ENCODE data around the gene POMT1.
A peak's percentile ranks its signal among the peaks of the same experiment; 100 is the strongest.

POMT1 gene

DNA sequence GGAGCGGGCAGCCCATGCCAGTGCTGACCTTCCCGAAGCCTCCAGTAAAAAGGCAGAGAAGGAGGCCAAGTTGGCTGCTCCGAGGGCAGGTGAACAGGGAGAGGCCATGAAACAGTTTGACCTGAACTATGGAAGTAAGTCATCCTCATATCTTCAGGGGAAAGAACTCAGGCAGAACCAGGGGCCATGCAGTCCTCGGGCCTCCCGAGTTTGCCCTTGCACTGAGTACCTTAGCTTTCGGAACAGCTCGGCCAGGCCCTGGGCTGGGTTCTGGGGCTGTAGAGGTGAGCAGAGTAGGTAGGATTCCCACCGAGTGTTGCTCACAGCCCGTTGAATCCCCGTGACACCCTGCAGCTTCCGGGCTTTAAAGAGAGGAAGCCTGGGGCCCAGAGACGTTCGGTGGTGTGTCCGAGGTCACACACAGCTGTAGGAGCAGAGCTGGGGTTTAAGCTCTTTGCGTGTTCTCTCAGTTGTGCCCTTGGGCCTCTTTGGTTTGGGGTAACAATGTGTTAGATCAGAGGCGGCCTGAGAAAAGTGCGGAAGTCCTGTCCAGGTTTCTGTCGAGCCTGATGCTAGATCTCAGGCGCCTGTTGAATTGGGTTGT is 24.8 kb upstream of the POMT1 start:
- DNase-seq, result no peak

DNA sequence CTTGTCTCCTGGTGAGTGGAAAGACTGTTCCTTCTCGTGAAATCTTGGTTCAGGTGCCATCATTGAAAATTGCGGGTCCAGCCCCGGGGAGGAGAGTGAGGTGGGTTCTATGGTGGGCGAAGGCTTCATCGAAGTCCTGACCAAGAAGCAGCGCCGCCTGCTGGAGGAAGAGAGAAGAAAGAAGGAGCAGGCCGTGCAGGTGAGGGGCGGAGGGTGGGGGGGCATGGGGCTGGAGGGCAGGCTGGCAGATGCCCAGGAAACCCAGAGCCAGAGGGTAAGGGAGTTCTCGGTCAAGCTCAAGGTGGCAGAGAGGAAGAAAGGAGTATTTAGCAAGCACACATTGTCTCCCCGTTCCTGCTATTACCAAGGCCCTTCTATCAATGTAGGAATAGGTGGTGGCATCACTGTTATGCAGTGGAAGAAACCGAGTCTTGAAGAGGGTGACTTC is 24.3 kb upstream of the POMT1 start:
- DNase-seq, result peak; percentile 12

DNA sequence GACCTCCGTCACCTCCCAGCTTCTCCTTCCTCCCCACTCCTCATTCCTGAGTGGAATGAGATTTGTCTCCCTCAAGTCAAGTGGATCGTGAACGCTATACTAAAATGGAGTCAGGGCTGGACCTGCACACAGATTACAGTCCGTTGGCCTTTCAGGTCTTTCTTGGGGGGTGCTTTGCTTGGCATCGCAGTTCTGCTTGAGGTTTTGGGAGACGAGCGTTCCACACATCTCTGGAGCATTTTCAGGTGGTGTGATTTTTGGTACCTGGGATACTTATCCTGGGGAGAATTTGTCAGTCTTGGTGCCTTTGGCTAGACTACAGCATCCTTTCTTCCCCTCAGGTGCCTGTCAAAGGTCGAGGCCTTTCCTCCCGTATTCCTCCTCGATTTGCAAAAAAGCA is 23.8 kb upstream of the POMT1 start:
- DNase-seq, result no peak

DNA sequence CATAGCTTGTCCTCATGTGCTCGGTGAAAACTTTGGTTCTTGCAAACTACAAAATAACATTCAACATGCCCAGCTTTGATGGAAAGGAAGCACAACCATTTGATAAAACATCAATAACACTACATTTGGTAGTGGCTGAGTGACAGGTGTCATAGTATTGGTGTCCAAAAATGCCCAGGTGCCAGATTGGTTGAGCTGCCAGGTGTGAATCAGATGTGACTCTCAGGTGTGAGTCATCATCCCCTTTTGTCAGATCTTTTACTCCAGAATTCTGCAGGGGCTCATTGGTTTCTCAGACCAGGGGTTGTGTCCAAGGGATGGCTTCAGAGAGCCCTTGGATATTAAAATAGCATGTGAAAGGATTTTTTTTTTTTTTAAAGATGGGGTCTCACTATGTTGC is 22.5 kb upstream of the POMT1 start:
- no peak for DNase-seq

DNA sequence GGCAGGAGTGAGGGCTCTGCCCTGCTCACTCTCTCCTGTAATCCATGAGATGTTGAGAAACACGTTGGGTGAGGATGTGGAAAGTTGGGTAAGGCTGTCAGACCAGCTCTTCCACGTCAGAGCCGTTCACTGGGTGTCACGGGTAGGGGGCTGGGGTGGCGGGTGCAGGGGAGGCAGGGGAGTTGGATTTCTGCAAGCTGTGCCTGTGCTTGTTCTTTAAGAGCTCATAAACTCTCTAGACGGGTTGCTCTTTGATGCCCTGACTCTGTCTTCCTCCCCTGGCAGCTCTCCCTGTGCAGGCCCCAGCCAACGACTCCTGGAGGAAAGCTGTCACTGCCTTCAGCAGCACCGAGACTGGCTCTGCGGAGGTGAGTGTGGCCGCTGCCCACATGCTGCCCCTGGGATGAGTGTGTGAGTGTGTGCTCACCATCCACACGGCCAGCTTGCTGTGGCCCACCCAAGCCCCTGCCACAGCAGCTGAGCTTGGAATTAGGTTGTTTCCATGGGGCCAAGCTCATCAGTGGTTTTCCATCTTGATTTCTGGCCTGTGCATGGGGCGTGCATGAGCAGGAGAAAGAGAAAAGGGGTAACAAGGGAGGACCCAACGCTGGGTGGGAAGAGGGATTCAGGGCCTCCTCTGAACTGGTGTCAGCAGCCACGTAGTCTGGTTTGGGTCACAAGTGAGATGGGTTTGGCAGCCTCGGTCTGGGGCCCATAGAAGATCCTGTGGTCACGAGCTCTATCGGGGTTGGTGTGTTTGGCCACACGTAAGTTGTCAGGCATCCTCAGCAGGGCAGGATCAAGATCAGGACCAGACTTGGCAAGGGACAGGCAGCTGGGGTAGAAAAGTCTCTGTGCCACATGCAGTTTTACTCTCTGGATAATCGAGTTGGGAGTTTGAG is 21.0 kb upstream of the POMT1 start:
- no peak for DNase-seq

DNA sequence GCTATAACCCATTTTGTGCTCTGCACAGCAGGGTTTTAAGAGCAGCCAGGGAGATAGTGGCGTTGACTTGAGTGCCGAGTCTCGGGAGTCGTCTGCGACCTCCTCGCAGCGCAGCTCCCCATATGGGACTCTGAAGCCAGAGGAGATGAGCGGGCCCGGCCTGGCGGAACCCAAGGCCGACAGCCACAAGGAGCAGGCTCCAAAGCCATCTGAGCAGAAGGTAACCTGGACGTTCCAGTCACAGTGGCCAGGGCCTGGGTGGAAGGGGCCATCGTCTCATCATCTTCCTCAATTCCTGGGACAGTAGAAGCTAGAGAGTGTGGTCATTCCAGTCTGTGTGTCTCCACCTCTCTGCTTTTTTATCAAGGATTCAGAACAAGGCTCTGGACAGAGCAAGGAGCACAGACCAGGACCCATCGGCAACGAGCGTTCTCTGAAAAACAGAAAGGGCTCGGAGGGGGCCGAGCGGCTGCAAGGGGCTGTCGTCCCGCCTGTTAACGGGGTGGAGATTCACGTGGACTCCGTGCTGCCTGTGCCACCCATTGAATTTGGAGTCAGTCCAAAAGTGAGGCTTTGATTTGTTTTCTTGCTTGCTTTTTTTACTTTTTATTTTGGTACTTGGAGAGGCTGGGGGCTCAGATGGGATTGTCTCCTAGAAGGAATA is 20.2 kb upstream of the POMT1 start:
- DNase-seq, result no peak

DNA sequence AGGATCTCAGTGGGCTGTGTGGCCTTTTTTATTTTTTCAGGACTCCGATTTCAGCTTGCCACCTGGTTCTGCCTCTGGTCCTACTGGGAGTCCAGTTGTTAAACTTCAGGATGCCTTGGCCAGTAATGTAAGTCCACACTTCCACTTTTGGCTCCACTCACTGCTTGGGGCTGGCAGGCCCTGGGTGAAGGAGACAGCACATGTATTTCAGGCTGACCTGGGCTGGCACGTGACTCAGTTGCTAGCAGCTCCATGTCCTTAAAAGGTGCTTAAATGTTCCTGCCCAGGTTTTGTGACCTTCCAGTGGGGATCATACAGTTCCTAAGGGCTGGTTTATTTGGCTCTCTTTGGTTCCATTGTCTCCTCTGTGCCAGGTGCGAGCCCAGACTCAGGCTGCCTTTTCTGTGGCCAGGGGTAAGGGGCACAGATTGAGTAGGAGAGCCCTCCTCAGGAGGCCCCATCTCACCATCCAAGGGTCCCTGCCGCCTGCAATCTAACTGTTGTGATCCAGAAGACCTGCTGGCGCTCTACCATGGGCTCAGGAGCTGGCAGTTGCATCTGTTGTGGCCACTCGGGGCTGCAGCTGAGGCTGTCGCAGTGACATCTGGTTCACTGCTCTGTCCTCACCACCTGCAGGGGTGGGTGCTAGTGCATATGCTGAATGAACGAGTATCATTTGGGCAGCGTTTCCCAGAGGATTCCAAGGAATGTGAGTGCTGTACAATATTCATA is 19.2 kb upstream of the POMT1 start:
- DNase-seq, result no peak

DNA sequence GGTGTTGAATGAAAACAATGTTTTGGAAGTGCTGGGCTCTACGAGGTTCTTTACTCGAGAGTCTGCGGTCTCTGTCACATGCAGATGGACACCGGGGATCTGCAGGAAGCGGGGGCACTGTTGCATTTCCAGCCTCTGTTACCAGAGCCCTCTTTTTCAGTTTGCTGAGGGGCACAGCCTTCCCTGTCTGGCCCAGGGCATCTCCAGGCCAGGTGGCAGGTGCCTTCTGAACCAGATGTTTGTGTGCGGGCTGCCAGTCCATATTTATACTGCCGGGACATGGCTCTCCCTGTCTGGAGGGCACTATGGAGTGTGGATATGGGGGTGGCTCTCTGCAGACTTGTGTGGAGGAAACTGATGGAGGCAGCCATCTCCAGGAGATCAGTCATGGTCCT is 18.7 kb upstream of the POMT1 start:
- DNase-seq, result no peak

DNA sequence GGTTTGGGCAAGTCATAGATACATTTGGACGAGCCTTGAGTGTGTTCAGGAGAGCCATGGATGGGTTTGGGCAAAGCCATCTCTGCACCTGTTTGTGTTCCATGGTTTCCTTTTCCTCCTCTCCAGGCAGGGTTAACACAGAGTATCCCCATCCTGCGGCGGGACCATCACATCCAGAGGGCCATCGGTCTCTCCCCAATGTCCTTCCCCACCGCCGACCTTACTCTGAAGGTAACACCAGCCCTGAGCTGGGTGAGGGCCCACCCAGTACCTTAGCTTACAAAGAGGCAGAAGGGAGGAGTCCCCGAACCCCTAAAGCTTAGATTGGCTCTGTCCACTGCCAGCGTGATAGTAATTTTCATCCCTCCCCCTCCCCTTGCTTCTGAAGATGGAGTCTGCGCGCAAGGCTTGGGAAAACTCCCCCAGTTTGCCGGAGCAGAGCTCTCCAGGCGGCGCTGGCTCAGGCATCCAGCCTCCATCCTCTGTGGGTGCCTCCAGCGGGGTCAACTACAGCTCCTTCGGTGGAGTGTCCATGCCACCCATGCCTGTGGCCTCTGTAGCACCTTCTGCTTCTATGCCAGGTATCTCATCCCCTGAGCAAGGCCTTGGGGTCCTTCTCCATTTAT is 18.0 kb upstream of the POMT1 start:
- DNase-seq, result no peak

DNA sequence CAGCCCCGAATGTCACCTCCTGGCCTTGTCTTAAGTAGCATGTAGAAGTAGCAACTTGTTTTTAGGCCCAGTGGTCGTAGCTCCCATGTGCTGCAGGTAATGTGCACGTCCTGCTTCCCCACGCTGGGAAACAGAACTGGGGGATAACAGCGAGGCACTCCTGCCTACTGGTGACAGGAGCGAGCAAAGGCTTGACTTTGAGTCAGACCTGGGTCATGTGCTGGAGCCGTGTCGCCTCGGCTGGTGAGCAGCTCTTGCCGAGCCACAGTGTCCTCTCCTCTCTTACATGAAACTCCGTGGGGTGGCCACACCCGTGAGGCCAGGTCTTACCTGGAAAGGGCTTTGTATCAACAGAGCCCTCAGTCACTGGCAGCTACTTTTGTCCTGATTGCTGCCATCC is 17.5 kb upstream of the POMT1 start:
- DNase-seq, result no peak

DNA sequence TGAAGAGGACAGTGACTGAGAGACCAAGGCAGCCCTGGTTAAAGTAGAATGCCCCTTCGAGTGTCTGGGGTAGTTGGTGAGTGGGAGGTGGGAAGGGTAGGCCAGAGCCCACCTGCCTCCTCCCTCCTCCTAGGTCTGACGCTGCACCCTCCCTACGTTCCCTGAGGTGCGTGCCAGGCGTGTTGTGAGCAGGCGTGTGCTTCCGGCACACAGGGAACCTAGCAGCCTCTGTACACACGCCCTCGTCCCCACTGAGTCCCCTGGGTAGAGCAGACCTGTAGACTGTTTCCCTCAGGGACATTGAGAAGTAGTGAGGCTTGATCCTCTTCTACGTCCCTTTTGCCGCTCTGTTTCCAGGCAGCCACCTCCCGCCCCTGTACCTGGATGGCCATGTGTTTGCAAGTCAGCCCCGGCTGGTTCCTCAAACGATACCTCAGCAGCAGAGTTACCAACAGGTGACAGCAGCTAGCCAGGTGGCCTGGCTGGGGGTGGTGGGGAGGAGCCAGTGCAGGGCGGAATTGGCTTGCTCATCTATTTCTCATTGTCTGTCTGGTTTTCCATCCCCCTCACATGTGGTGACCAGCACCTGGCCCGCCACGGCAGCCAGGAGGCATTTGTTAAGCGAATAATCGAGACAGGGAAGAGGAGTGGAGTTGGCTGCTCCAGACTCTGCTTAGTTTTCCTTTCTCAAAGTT is 16.8 kb upstream of the POMT1 start:
- no peak for DNase-seq

DNA sequence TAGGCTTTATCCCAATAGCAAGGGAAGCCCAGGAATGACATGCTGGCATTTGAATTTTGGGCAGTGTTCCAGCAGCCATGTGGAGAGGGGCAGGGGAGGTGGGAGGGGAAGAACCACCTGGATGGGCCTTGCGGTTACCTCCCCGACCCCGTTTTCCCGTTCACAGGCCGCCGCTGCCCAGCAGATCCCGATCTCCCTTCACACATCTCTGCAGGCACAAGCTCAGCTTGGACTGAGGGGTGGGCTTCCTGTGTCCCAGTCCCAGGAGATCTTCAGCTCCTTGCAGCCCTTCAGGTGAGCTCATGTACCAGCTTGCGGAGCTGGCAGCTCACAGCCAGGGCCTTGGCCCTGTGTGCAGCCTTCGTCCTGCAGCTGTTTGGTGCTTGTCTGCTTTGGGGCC is 15.7 kb upstream of the POMT1 start:
- no peak for DNase-seq

DNA sequence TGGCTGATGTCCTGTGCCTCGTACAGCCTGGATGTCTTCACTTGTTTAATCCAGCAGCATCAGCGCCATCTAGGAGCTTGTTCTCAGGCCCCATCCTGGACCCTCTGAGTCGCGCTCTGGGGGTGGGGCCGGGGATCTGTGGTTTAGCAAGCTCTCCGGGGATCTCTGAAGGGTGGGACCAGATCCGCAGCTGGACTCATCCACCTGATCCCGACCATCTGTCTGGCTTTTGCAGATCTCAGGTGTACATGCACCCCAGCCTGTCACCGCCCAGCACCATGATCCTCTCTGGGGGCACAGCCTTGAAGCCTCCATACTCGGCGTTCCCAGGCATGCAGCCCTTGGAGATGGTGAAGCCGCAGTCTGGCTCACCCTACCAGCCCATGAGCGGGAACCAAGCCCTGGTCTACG is 15.1 kb upstream of the POMT1 start:
- no peak for DNase-seq

DNA sequence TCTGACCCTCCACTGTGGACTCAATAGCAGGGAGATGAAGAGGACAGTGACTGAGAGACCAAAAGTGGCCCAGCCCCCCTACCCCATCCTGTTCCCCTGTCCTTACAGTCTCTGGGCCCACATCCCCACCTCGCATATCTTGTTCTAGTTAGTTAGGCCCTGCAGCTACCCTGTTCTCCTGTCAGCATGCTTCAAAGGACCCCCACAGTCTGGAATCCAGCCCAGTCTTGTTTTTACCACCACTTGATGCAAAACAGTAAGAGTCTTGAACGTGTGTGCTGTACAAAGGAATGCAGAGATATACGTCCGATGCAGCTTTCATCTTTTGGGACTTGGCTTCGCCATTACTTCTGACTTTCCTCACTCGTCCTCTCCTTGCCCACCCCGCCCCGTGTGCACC is 12.2 kb upstream of the POMT1 start:
- no peak for DNase-seq

DNA sequence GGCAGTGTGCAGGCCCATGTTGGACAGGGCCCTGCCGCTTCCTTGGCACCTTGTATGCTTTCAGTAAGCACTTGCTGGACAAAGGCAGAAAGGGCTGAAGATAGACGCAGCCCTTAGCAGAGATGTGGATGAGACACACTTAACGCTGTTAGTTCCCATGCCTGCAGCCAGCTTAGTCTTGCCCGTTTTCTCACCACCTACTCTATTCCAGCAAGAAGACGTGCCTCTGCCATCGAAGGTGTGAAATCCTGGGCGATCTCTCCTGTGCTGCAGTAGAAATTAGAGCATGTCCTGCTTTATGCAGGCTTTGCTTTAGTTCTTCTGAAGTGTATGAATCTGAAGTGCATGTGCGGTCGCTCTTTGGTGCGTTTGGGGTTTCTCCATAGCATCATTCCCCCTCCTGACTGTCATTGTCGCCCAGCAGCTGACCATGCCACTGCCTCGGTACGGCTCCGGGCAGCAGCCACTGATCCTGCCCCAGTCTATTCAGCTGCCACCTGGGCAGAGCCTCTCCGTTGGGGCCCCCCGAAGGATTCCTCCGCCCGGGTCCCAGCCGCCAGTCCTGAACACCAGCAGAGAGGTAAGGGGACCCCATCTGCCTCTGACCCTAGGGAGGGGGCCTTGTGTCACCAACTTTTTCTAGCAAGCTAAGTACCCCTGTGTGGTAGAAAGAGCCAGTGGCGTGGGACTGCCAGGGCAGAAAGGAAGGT is 11.6 kb upstream of the POMT1 start:
- no peak for DNase-seq

DNA sequence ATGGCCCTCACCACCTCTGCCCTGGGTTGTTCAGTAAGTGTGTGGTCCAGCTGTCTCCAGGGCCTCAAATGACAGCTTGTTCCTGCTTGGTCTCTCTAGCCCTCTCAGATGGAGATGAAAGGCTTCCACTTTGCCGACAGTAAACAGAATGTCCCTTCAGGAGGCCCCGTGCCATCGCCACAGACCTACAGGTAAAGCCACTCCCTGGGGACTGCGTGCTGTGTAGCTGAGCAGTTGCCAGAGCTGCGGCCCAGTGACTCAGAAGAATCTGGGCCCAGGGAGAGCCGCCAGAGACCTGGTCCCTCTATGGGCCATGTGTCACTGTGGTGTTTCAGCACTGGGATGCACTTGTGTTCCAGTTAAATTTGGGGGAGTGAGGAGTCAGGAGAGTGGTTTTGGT is 10.6 kb upstream of the POMT1 start:
- DNase-seq, result no peak

DNA sequence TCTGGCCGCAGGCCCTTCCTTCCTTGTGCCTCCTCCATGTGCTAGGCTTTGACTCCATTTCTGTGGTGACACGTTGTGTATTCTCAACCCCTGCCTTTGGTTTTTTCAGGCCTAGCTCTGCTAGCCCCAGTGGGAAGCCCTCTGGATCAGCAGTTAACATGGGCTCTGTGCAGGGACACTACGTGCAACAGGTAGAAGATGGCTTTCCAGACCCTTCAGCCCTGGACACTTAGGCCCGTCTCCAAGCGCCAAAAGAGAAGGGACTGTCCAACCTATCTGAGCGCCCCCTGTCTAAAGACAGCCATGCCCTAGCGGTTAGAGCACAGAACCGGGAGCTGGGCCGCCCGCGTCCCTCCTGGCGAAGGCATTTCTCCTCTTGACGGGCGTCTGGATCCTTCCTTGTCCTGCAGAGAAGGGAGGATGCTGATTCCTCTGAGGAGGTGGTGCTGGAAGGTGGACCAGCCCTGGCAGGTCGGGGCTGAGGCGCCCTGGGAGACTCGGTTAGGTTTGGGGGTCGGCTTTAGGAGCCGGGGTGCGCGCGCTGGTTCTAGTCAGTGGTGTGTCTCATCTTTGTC is 8.3 kb upstream of the POMT1 start:
- DNase-seq, result no peak

DNA sequence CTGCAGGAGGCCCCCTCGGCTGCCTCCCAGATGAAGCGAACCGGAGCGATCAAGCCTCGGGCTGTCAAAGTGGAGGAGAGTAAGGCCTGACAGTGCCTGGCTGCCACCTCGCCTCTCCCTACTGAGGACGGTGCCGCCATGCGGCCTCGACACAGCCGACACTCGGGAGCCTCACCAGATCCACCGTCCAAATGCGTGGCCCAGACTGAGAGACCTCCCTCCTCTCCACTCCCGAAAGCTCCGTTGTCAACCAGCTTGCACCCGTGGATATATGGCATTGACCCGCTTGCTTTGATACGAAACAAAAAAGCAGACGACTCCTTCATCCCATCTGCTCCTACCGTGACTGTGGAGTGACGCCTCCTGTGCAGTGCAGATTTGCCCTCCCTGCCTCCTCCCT is 6.9 kb upstream of the POMT1 start:
- DNase-seq, result no peak

DNA sequence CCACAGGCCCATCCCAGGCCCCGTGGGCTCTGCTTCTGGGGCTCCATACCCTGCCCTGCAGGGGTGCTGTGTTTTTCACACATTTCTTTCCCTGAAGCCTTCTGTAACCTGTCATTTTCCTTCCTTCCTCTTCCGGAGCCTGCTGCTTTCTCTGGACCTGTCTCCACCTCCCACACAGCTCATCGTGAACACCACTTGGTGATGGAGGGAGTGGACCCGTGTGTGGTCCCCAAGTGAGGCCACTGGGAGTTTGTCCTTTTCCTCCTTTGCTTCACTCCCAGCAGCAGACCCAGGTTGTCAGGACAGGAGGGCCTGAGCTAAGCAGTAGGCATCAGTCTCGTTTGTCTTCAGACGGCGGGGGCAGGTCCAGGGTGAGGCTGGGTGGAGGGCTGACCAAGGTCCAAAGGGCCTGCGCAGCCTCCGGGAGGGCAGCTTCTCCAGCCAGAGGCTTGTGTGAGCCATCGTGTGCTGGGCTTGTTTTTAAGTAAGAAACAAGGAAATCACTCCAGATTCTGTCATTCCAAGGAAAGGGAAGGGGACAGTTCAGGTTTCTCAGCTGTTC is 5.8 kb upstream of the POMT1 start:
- no peak for DNase-seq

DNA sequence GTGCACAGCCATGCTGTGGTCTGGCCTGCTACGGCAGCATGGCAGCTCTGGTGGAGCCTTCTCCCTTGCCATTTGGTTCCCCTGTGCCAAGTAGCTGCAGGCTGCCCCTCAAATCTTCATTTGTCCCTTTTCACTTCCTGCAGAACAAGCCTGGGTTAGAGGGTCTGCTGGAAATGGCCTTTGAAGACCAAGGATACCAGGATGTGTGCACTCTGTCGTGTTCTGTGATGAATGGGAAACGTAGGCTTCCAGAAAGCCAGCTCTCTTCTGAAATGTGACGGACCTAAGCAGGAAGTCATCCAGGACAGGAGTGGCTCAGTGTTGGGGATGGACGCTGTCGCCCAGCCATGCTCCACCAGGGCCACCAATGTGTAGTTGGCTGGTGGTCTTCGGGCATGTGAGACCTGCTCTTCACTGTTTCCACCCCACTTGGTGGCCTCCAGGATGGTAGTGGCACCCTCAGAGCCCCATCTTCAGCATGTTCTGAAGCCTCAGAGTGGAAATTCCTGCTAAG is 3.4 kb upstream of the POMT1 start:
- no peak for DNase-seq

DNA sequence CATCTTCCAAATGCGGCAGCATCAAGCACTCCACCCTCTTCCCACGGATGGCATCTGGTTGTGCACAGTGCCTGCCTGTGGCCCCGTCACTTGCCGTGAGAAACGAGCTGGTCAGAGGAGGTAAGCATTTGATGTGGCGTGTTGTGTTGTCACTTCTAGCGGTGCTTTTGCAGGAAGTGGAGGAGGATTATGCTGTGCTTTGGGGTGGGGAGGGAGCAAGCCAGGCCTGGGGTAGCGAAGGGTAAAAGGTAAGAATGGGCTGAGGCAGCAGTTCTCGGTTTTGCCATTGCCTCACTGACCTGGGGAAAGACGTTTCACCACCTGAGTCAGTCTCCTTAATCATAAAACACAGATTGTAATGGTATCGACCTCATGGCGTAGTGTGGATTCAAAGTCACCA is 2.3 kb upstream of the POMT1 start:
- no peak for DNase-seq
